ENCODE results near the gene C1QTNF9. TPM values are rescaled to one million over a fixed set of nuclear protein-coding genes. Genes with fewer than 3 reads are reported as not detected.
A peak's percentile ranks its signal among the peaks of the same experiment; 100 is the strongest.
"Not testable (repeated sequence)": the region's sequence is repeated elsewhere in the genome, so short reads cannot be mapped to it uniquely, and the experiment has no call there.

C1QTNF9 gene
- total and polyA plus RNA-seq, 9 of the 15 experiments (the other 6 are each of a cell fraction or from before 2014, with no cell fraction given) = not detected

DNA sequence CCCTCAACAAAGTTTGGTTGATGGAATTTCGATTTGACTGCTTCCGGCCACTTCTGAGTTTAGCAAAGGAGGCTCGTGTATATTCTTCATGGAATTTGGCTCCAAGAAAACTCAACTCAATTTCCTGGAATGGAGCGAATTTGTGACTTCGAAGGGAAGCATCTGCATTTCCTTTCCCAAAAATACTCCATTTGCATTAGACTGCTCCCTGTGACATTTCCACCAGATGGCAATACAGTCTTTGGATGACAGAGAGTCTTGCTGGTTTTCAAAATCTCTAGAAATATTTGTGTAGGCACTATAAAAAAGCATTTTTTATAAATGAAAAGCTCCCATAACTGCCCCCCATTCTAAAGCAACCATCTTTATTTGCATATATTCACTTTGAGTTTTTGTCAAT, 4.1 kb downstream of the C1QTNF9 start:
- Histone ChIP-seq H3K27ac (ENCODE audit: extremely low read depth, low read depth, low read length) (no peak overlapping the region), H3K4me3 (no peak overlapping the region), H3K9ac (ENCODE audit: insufficient read depth in 1 of 2, low read depth in 2 of 2, low read length in 2 of 2) (no peak overlapping the region), H2AFZ (ENCODE audit: low read depth, low read length) (no peak overlapping the region), H3K27me3 (ENCODE audit: control insufficient read depth in 2 of 2, insufficient read depth in 2 of 2, low read length in 2 of 2) (peaks cover 3 to 8% of the 10 kb centered on the region in 2 experiments; a peak in 3 of 5 replicates), H3K4me1 (replicated peaks in 1 of 2; ENCODE audit: control insufficient read depth in 2 of 2, insufficient read depth in 2 of 2, low read length in 2 of 2) (no peaks in the 10 kb centered on the region; a peak in 1 of 5 replicates), H3K36me3 (ENCODE audit: control insufficient read depth, insufficient read depth, low read length) (no peaks in the 10 kb centered on the region), H3K9me3 (replicated peaks; ENCODE audit: control insufficient read depth, insufficient read depth, low read depth, low read length) (no peaks in the 10 kb centered on the region), H3K4me2 (ENCODE audit: insufficient read depth, low read length) (no peak overlapping the region), H3K79me2 (ENCODE audit: control insufficient read depth, insufficient read depth, low read length) (no peaks in the 10 kb centered on the region), H4K20me1 (replicated peaks; ENCODE audit: control insufficient read depth, insufficient read depth, low read length) (no peaks in the 10 kb centered on the region), H3K9me1 (ENCODE audit: control insufficient read depth, insufficient read depth, low read length) (no peaks in the 10 kb centered on the region)
- DNase-seq (ENCODE audit: extremely low read depth in 1 of 4, low spot score in 3 of 4) (no peak), ATAC-seq (no peak), FAIRE-seq (peak; percentile 54)
- no TSS peak for BruUV-seq (replicated peaks)
- no peak for TF ChIP-seq IFI16 (CRISPR knock-in tag; IDR thresholded peaks at IDR 0.05)
- TF ChIP-seq, protein P1, sequence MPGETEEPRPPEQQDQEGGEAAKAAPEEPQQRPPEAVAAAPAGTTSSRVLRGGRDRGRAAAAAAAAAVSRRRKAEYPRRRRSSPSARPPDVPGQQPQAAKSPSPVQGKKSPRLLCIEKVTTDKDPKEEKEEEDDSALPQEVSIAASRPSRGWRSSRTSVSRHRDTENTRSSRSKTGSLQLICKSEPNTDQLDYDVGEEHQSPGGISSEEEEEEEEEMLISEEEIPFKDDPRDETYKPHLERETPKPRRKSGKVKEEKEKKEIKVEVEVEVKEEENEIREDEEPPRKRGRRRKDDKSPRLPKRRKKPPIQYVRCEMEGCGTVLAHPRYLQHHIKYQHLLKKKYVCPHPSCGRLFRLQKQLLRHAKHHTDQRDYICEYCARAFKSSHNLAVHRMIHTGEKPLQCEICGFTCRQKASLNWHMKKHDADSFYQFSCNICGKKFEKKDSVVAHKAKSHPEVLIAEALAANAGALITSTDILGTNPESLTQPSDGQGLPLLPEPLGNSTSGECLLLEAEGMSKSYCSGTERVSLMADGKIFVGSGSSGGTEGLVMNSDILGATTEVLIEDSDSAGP (CRISPR knock-in tag; IDR thresholded peaks at IDR 0.05) = no peak
- TF ChIP-seq NFE2L1 (tag; IDR thresholded peaks at IDR 0.05; ENCODE audit: borderline replicate concordance, low read depth) = no peak
- TF ChIP-seq, protein P2, sequence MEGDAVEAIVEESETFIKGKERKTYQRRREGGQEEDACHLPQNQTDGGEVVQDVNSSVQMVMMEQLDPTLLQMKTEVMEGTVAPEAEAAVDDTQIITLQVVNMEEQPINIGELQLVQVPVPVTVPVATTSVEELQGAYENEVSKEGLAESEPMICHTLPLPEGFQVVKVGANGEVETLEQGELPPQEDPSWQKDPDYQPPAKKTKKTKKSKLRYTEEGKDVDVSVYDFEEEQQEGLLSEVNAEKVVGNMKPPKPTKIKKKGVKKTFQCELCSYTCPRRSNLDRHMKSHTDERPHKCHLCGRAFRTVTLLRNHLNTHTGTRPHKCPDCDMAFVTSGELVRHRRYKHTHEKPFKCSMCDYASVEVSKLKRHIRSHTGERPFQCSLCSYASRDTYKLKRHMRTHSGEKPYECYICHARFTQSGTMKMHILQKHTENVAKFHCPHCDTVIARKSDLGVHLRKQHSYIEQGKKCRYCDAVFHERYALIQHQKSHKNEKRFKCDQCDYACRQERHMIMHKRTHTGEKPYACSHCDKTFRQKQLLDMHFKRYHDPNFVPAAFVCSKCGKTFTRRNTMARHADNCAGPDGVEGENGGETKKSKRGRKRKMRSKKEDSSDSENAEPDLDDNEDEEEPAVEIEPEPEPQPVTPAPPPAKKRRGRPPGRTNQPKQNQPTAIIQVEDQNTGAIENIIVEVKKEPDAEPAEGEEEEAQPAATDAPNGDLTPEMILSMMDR (IDR thresholded peaks at IDR 0.05 in 2 of 3, conservative IDR thresholded peaks at IDR 0.05 in 1 of 3; ENCODE audit: insufficient read depth in 2 of 3, low read depth in 1 of 3, low read length in 3 of 3) = peak in 1 of 3 experiments; percentile 23; a peak in 2 of 6 replicates
- CTCF ChIA-PET (ENCODE audit: low intra/inter-chr PET ratio) = interaction anchor here (0.6 kb wide), 1 partner anchor 110 kb away, joined by 3 read pairs; no protein-coding TSS in a partner anchor
- intact Hi-C loops (cut with micrococcal nuclease) = no loop called here
- WGBS (ENCODE audit: insufficient coverage, low coverage, missing lambda C conversion rate) = 0% methylated on average over 5 of the region's 5 CpGs
- in situ Hi-C loops (cut with MboI) = no loop called here
- POLR2A ChIA-PET = no interaction called here

DNA sequence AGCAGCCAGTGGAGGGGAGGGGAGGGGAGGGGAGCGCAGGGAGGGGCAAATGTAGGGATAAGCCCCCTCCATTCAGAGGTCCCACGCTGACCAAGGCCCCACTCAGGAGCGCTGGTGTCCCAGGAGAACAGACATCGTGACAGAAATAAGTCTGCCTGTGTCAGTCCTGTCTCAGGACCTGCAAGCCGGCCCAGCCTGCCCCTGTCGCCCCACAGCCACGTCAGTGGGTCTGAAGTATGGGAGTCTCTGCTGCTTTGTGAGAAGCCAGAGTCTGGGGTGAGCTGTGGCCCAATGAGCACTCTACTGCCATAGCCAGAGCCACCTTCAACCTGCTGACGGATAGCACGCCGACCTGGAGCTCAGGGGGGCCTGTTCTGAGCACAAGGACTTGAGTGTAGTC, 8.5 kb downstream of the C1QTNF9 start:
- H2AFZ ChIP-seq (ENCODE audit: low read depth, low read length); H3K79me2 ChIP-seq (ENCODE audit: control insufficient read depth, insufficient read depth, low read length); H4K20me1 ChIP-seq (replicated peaks; ENCODE audit: control insufficient read depth, insufficient read depth, low read length); FAIRE-seq; H3K4me3 ChIP-seq; CTCF ChIA-PET (ENCODE audit: low intra/inter-chr PET ratio); H3K4me2 ChIP-seq (ENCODE audit: insufficient read depth, low read length); intact Hi-C loops (cut with micrococcal nuclease); BruUV-seq (replicated peaks); H3K9ac ChIP-seq (ENCODE audit: insufficient read depth in 1 of 2, low read depth in 2 of 2, low read length in 2 of 2); in situ Hi-C loops (cut with MboI); H3K27ac ChIP-seq (ENCODE audit: extremely low read depth, low read depth, low read length); ATAC-seq; H3K27me3 ChIP-seq (ENCODE audit: control insufficient read depth in 2 of 2, insufficient read depth in 2 of 2, low read length in 2 of 2); H3K9me3 ChIP-seq (replicated peaks; ENCODE audit: control insufficient read depth, insufficient read depth, low read depth, low read length); DNase-seq (ENCODE audit: extremely low read depth in 1 of 4, low spot score in 3 of 4); H3K4me1 ChIP-seq (replicated peaks in 1 of 2; ENCODE audit: control insufficient read depth in 2 of 2, insufficient read depth in 2 of 2, low read length in 2 of 2); H3K9me1 ChIP-seq (ENCODE audit: control insufficient read depth, insufficient read depth, low read length); POLR2A ChIA-PET; H3K36me3 ChIP-seq (ENCODE audit: control insufficient read depth, insufficient read depth, low read length): not testable (repeated sequence)
- no CpG with 5 or more reads among the region's 10 CpGs for WGBS (ENCODE audit: insufficient coverage, low coverage, missing lambda C conversion rate)

DNA sequence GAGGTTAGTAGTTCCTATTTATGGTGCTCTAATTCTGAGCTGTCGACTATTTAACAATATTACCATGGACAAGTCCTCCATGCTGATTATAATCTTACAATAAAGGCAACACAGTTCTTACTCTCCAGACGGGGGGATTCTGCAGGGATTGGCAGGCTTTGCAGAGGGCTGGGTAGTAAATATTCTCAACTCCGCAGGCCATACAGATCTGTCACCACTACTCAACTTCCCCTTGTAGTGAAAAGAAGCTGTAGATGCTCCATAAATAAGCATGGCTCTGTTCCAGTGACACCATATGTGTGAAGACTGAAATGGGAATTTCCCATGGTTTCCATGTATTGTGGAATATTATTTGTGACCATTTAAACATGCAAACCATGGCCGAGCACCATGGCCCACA, 9.5 kb downstream of the C1QTNF9 start:
- DNase-seq (ENCODE audit: extremely low read depth in 1 of 4, low spot score in 3 of 4); H3K4me1 ChIP-seq (replicated peaks in 1 of 2; ENCODE audit: control insufficient read depth in 2 of 2, insufficient read depth in 2 of 2, low read length in 2 of 2); intact Hi-C loops (cut with micrococcal nuclease); in situ Hi-C loops (cut with MboI); H3K27me3 ChIP-seq (ENCODE audit: control insufficient read depth in 2 of 2, insufficient read depth in 2 of 2, low read length in 2 of 2); H3K9me1 ChIP-seq (ENCODE audit: control insufficient read depth, insufficient read depth, low read length); H3K27ac ChIP-seq (ENCODE audit: extremely low read depth, low read depth, low read length); H3K9ac ChIP-seq (ENCODE audit: insufficient read depth in 1 of 2, low read depth in 2 of 2, low read length in 2 of 2); CTCF ChIA-PET (ENCODE audit: low intra/inter-chr PET ratio); FAIRE-seq; POLR2A ChIA-PET; ATAC-seq; H3K36me3 ChIP-seq (ENCODE audit: control insufficient read depth, insufficient read depth, low read length); H3K79me2 ChIP-seq (ENCODE audit: control insufficient read depth, insufficient read depth, low read length); H4K20me1 ChIP-seq (replicated peaks; ENCODE audit: control insufficient read depth, insufficient read depth, low read length); H2AFZ ChIP-seq (ENCODE audit: low read depth, low read length); H3K4me3 ChIP-seq; H3K4me2 ChIP-seq (ENCODE audit: insufficient read depth, low read length); H3K9me3 ChIP-seq (replicated peaks; ENCODE audit: control insufficient read depth, insufficient read depth, low read depth, low read length); BruUV-seq (replicated peaks): not testable (repeated sequence)
- WGBS (ENCODE audit: insufficient coverage, low coverage, missing lambda C conversion rate) = 0% methylated on average over 3 of the region's 4 CpGs
